UCSD-AML1 (cell line): ENCODE measurements around the gene ZNF445.
"Not testable (repeated sequence)": the region's sequence is repeated elsewhere in the genome, so short reads cannot be mapped to it uniquely, and the experiment has no call there.

Experiments
- DNase-seq: peaks from one replicate; lab custom pipeline; 2025; ENCODE audit not compliant: unreplicated experiment; lab: John Stamatoyannopoulos, UW

Gene ZNF445

GRCh38 chr3:44476963-44477311 is 533 bp downstream of the ZNF445 start:
- no peak for DNase-seq

DNA sequence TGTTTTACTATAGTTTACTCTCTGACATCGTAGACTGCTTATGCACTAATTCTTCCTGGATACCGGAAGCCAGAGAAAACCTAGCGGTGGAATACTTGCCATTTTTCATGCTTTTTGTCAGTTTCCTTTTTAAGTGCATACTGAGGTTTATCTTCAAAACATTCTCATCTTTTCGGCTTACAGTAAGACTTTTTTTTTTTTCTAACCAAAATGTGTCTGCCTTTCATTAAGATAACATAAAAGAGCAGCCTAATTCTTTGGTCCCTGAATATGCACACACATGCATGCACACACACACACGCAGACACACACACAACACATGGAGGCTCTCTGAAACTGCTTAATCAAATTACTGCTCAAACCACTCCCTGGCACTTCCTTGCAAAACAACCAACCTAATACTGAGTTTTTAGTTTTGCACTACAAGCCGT is 1.3 kb downstream of the ZNF445 start:
- no peak for DNase-seq

GRCh38 chr3:44474886-44475285 is 2.6 kb downstream of the ZNF445 start:
- not testable (repeated sequence) for DNase-seq

GRCh38 chr3:44470430-44470829 is 7.0 kb downstream of the ZNF445 start:
- DNase-seq, result no peak

DNA sequence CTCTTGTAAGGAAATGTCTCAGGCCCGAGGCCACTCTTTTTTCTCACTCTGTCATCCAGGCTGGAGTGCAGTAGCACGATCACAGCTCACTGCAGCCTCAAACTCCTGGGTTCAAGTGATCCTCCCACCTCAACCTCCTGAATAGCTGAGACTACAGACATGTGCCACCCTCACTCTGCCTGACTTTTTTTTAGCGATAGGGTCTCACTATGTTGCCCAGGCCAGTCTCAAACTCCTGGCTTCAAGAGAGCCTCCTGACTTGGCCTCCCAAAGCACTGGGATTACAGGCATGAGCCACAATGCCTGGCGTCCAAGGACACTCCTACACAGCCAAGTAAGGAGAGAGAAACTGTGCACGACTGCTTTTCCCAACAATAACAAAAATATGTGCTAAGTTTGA is 7.6 kb downstream of the ZNF445 start:
- no peak for DNase-seq

- DNase-seq, result no peak
These were observed 8.6 kb downstream of the ZNF445 start for GRCh38 chr3:44468572-44469520.

DNA sequence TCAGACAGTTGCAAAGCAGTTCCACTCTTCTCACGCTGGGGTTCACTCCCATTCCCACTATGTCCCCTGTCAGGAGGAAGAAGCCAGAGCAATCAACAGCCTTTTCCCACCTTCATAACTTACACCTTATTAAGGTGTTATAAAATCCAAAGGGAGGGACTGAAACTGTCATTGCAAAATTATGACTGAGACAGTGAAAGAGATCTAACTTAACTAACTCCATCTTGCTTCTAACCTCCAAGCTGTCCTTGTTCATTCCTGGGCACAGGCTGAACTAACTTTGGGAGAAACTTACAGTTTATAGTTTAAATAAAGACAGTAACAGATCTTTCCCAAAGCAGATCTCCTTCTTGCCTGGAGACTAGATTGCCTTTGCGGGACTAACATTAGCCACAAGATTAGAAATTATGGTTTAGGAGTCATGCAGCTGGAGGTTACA is 9.4 kb downstream of the ZNF445 start:
- DNase-seq, result not testable (repeated sequence)

GRCh38 chr3:44467241-44467640 is 10.2 kb downstream of the ZNF445 start:
- no peak for DNase-seq

- DNase-seq, result not testable (repeated sequence)
These were observed 12.6 kb downstream of the ZNF445 start for GRCh38 chr3:44464920-44465319.

DNA sequence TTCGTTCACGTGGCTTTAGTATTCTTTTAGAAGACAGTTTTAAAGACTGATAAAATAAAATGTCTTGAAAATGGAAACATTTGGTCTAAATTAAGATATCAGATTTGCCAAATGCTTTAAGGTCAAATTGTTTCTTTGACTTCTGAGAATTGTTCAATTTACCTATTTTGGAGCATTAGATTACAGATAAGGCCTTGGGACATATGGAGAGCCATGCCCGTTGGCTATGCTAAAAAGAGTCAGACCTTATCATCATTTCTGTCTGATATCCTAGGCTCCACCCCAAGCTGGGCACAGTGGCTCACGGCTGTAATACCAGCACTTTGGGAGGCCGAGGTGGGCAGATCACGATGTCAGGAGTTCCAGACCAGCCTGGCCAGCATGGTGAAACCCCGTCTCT is 13.0 kb downstream of the ZNF445 start:
- DNase-seq, result no peak

- not testable (repeated sequence) for DNase-seq
These were observed 17.4 kb downstream of the ZNF445 start for GRCh38 chr3:44460050-44460449.

- no peak for DNase-seq
These were observed 22.2 kb downstream of the ZNF445 start for GRCh38 chr3:44455318-44455717.

GRCh38 chr3:44454258-44454657 is 23.2 kb downstream of the ZNF445 start:
- DNase-seq, result no peak

DNA sequence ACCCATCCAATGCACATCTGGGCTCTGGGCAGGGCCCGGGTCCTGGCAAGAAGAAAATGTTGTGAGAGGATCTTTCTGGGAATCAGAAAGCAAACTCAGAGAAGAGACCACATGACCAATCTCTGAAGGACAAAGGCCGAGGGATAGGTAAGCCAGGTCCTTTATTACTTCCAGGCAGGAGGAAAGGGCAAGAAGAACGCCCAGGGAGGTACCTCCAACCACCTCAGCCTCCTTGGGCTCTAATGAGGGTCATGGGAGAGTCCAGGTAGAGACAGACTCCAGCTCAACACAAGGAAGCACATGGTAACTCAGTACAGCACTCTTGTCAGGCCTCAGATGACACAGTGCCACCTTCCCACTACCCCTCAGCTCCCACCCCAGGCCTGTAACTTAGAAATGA is 26.0 kb downstream of the ZNF445 start:
- DNase-seq, result no peak

GRCh38 chr3:44446929-44447328 is 30.5 kb downstream of the ZNF445 start:
- DNase-seq, result no peak

DNA sequence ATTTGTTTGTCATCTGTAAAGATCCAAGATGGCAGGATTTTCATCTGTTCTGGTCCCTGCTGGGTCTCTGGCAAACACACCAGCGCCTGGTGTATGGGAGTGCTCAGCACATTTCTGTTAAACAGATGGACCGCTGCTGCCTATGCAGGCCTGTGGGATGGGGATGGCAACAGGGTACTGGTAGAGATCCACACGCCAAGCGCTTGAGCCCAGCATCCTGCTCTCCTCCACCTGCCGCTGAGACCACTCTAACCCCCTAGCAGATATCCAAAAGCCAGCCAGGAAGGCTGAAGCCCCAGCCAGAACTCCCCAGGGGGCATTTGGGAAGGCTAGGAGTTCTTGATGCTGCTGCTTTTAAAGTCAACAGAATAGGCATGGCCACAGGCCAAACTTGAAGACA is 31.7 kb downstream of the ZNF445 start:
- no peak for DNase-seq

DNA sequence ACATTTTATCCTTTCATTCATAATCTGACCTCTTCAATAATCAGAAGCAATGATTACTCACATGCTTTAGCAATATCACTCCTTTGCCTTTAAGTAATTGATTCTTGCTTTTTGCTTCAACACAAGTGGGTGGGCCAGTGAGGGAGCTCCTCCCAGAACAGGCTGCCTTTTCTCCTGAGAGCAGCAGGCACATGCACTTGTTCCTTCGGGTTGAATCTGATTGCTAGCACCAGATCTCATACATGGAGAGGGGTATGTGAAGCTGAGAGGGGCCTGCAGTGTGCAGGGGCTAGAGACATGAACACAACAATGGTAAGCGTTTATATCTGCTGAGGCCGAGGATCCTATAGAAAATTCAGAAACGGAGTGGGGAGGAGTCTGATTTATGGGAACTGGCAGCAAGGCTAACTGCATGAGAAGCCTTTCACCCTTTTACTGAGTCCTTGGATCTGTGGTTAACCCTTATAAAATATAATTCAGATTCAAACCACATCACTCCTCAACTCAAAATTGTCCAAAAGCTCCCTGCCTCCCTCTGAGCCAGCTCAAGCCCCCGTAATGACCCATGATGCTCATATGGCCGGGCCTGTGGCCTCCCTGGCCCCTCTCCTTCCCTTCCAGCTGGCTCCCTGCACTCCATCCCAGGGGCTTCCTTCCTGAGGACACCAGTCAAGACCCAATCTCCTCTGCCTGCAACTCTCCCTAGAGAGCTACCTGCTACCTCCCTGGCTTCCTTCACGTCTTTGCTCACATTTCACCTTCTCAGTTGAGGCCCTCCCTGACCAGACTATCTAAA is 32.4 kb downstream of the ZNF445 start:
- DNase-seq, result no peak

DNA sequence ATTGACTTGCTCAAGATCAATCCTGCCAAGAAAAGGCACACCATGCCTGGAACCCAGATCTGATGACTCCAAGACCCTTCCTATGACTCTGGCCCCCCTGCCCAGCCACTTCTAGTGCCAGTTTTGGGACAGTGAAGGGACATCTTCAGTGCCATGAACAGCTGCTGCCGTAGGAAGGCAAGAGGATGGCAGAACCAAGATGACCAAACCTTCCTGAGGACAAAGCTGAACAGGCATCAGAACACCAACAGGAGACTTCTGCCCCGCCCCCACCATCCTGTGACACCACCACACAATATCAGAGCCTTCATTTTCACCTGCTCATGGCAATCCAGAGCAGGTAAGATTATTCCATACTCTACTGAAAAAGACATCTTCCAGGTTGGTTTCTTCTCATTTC is 33.0 kb downstream of the ZNF445 start:
- DNase-seq, result no peak

- DNase-seq, result no peak
These were observed 34.7 kb downstream of the ZNF445 start for GRCh38 chr3:44442596-44443309.

DNA sequence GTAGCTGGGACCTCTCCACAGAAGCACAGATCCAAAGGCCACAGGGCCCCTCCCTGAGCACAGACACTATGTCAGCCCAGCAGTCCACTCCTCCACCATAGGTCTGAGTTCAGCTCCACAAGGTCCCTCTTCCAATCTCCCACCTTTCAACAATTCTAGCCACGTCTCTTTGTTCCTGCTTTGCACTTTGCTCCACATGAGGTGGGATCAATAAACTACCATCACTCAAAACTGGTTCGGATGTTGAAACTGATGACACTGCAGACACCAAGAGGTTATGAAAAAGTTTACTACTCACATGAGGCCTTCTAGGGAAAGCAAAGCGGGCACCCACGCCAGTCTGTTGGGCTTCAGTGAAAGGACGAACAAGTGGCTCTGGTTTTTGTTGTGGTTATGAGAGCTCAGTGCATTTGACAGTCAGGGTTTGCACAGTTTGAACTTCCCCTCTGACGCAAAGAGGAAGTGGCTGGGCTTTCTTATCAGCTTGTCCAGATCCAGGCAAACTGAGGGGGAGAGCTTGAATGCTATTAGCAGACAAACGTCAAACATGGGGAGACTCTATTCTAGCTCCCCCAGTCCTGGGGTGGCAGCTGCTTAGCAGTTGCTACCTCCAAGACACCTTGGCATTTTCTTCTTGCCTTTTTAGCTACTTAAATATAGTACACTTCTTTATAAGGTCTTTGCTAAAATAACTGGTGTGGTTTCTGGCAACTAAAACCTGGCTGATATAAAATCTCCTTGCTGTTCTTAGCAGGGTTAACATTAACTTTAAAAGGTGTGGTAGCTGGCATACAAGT is 37.8 kb downstream of the ZNF445 start:
- DNase-seq, result peak; percentile 84

DNA sequence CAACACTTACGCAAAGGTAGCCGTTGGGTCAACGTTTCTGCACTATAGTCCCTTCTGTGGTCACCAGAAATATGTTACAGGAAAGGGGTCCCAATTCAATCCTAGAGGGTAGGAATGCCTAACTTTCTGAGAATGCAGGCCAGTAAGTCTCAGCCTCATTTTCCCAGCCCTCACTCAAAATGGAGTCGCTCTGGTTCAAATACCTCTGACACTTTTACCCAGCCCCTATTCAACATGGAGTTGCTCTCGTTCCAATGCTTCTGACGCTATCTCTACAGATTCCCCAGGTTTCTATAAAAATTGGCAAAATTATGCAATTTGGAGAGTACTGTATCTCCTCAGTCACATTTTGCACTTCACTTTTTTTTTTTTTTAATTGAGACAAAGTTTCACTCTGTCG is 39.7 kb downstream of the ZNF445 start:
- DNase-seq, result no peak
